K562 (cell line): ENCODE measurements around the gene CCNL2. TPM values are rescaled to one million over a fixed set of nuclear protein-coding genes. Genes with fewer than 3 reads are reported as not detected.
A peak's percentile ranks its signal among the peaks of the same experiment; 100 is the strongest.

Experiments used
- ATAC-seq: fragments of 200-7000 bp; cut with Tn5 transposase; 3 replicates; pipeline ENCODE4 v1.9.1; 2020; ENCODE audit warnings: moderate library complexity
- BruUV-seq: library from RNA; stranded (reverse); fragments of 400-500 nt; replicated peaks from 2 replicates; lab custom pipeline; 2021; lab: Mats Ljungman, UMichigan
- CTCF ChIA-PET: fragments of 300-600 bp; formaldehyde crosslinking; extraction: SDS; loops from one replicate; lab custom pipeline; 2021; ENCODE audit warnings: low intra/inter-chr PET ratio; lab: Yijun Ruan, JAX
- POLR2A ChIA-PET: fragments of 300-600, 350-650 bp; sonication (Branson Sonifier 250); formaldehyde crosslinking; extraction: SDS; loops from one replicate; lab custom pipeline; 2021; ENCODE audit warnings: antibody characterized with exemption, inconsistent platforms; lab: Yijun Ruan, JAX
- DNase-seq, 4 experiments: peaks; one replicate each; pipeline versions ENCODE4 v3.0.0 to v3.0.0-alpha.2; 2011 to 2018; ENCODE audit warnings: low spot score in 3 of 4, mixed read lengths in 3 of 4; ENCODE audit errors: extremely low read depth in 1 of 4
- FAIRE-seq: peaks from 2 replicates; lab custom pipeline; 2011; peaks lifted over from hg19 to GRCh38; lab: Jason Lieb, UNC
- H2AFZ ChIP-seq: 2 replicates; pipeline ENCODE4 v1.6.0; 2011; ENCODE audit warnings: low read depth, low read length, control low read depth, inconsistent platforms
- H3K27ac ChIP-seq: fragments of 200-600 bp; 3 replicates; pipeline ENCODE4 v1.8.0; 2011; ENCODE audit warnings: low read depth, mild to moderate bottlenecking, control low read depth, inconsistent platforms, low read length, moderate library complexity, mixed read lengths; ENCODE audit errors: extremely low read depth
- H3K27me3 ChIP-seq, 2 experiments: fragments of 300-600 bp in 1 of 2; 2 replicates in 1 of 2; 3 replicates in 1 of 2; pipeline versions ENCODE4 v1.6.0 to v1.8.0; 2011; ENCODE audit warnings: inconsistent platforms in 2 of 2, low read length in 2 of 2, mild to moderate bottlenecking in 1 of 2, mixed read lengths in 1 of 2, moderate library complexity in 1 of 2; ENCODE audit not compliant: control insufficient read depth in 2 of 2, insufficient read depth in 2 of 2
- H3K36me3 ChIP-seq: fragments of 300-600 bp; 3 replicates; pipeline ENCODE4 v1.8.0; 2011; ENCODE audit warnings: mild to moderate bottlenecking, low read length, inconsistent platforms; ENCODE audit not compliant: control insufficient read depth, insufficient read depth
- H3K4me1 ChIP-seq, 2 experiments: fragments of 200-600 bp in 1 of 2; replicated peaks in 1 of 2; 2 replicates in 1 of 2; 3 replicates in 1 of 2; pipeline versions ENCODE4 v1.5.1 to v1.8.0; 2011; ENCODE audit warnings: inconsistent platforms in 2 of 2, low read length in 2 of 2, mild to moderate bottlenecking in 1 of 2, mixed read lengths in 1 of 2, moderate library complexity in 1 of 2; ENCODE audit not compliant: control insufficient read depth in 2 of 2, insufficient read depth in 2 of 2
- H3K4me2 ChIP-seq: 2 replicates; pipeline ENCODE4 v1.6.1; 2011; ENCODE audit warnings: low read length, control low read depth, inconsistent platforms, mixed read lengths; ENCODE audit not compliant: insufficient read depth
- H3K4me3 ChIP-seq: fragments of 200-600 bp; sonication (generic), shearing (Covaris generic); 2 replicates; pipeline ENCODE4 v1.5.1; 2016; ENCODE audit warnings: control low read depth, inconsistent platforms
- H3K79me2 ChIP-seq: fragments of 200-600 bp; 3 replicates; pipeline ENCODE4 v1.8.0; 2011; ENCODE audit warnings: low read length, inconsistent platforms; ENCODE audit not compliant: control insufficient read depth, insufficient read depth
- H3K9ac ChIP-seq, 2 experiments: 2 replicates each; pipeline versions ENCODE4 v1.6.0 to v1.6.1; 2011; ENCODE audit warnings: low read depth in 2 of 2, low read length in 2 of 2, control low read depth in 1 of 2, inconsistent platforms in 1 of 2, mild to moderate bottlenecking in 1 of 2, mixed read lengths in 1 of 2; ENCODE audit not compliant: insufficient read depth in 1 of 2
- H3K9me1 ChIP-seq: one replicate; pipeline ENCODE4 v1.6.0; 2011; ENCODE audit warnings: inconsistent platforms, mild to moderate bottlenecking, low read length, moderate library complexity; ENCODE audit not compliant: control insufficient read depth, insufficient read depth
- H3K9me3 ChIP-seq: replicated peaks from 2 replicates; pipeline ENCODE4 v1.5.1; 2011; ENCODE audit warnings: low read depth, low read length, inconsistent platforms; ENCODE audit not compliant: control insufficient read depth, insufficient read depth
- H4K20me1 ChIP-seq: replicated peaks from 2 replicates; pipeline ENCODE4 v1.6.1; 2011; ENCODE audit warnings: low read length, inconsistent platforms, mixed read lengths; ENCODE audit not compliant: control insufficient read depth, insufficient read depth
- FUS ChIP-seq: fragments of 200-400 bp; formaldehyde crosslinking; optimal IDR thresholded peaks from 2 replicates; pipeline ENCODE3; 2017; ENCODE audit warnings: low read depth, low read length
- IFI16 ChIP-seq: fragments of 250-450 bp; sonication (Bioruptor Pico); IDR thresholded peaks from 2 replicates; pipeline ENCODE4 v2.1.2; 2022; ENCODE audit warnings: mild to moderate bottlenecking, inconsistent platforms
- NR2C1 ChIP-seq, 2 experiments: fragments of 450-650 bp; IDR thresholded peaks; 2 replicates each; pipeline ENCODE4 v1.6.1; 2017; ENCODE audit warnings: mild to moderate bottlenecking in 2 of 2, antibody characterized with exemption in 1 of 2, inconsistent platforms in 1 of 2, missing compliant biosample characterization in 1 of 2, missing genetic modification characterization in 1 of 2
- PCBP1 ChIP-seq: fragments of 200-400 bp; formaldehyde crosslinking; IDR thresholded peaks from 2 replicates; pipeline ENCODE4 v1.6.1; 2018; ENCODE audit warnings: mild to moderate bottlenecking, low read depth, low read length; ENCODE audit not compliant: poor library complexity, severe bottlenecking
- POLR2G ChIP-seq: fragments of 200-400 bp; formaldehyde crosslinking; IDR thresholded peaks from 2 replicates; pipeline ENCODE4 v1.6.1; 2017; ENCODE audit warnings: low read depth, mild to moderate bottlenecking, antibody characterized with exemption, low read length, moderate library complexity
- TAF1 ChIP-seq: IDR thresholded peaks from 2 replicates; pipeline ENCODE4 v1.6.1; 2011; ENCODE audit warnings: mild to moderate bottlenecking, low read length, moderate library complexity; ENCODE audit not compliant: insufficient read depth, control insufficient read depth, severe bottlenecking; ENCODE audit errors: extremely low read depth
- WGBS: fragments of 100-300 bp; shearing (Covaris generic); methylation state at CpG from one replicate; pipeline ENCODE4 v1.1.6; 2016; ENCODE audit warnings: low coverage, mixed read lengths; ENCODE audit not compliant: insufficient coverage; ENCODE audit errors: missing lambda C conversion rate; 5-methylcytosine and 5-hydroxymethylcytosine counted together
- in situ Hi-C: fragments of 300-500 bp; cut with MboI; formaldehyde crosslinking; loops from 4 replicates; pipeline ENCODE4 v1.15.0; 2018; ENCODE audit warnings: inconsistent platforms, mixed read lengths
- intact Hi-C: fragments of 100-400 bp; cut with micrococcal nuclease; formaldehyde crosslinking; loops from 2 replicates; pipeline ENCODE4 v1.14.2; 2022
- polyA plus RNA-seq, 8 experiments: library from polyadenylated mRNA; depleted of rRNA in 4 of 8; stranded (reverse) in 5 of 8; unstranded in 3 of 8; fragments of >200 nt; fragmentation: Nextera tagmentation in 2 of 8; fragmentation: Illumina TruSeq in 1 of 8; extraction: Ambion mirVana in 2 of 8; extraction: Trizol in 1 of 8; gene quantifications; 2 replicates each; pipeline versions ENCODE4 v1.2.1 to v1.2.3, GENCODE V29; 2011 to 2014; ENCODE audit warnings: inconsistent platforms in 1 of 8, missing spikeins in 1 of 8
- total RNA-seq, 7 experiments: library from RNA; depleted of rRNA in 6 of 7; stranded (reverse); fragments of >200 nt in 6 of 7; fragmentation: Illumina TruSeq in 2 of 7; extraction: Trizol in 2 of 7; gene quantifications; 2 replicates each; pipeline versions ENCODE4 v1.2.1 to v1.2.3, GENCODE V29; 2011 to 2021; ENCODE audit warnings: low replicate concordance in 1 of 7
- TF ChIP-seq, protein P1 (sequence below): fragments of 250-450 bp; sonication (Bioruptor Pico); IDR thresholded peaks from 2 replicates; pipeline ENCODE4 v1.8.0; 2021; ENCODE audit warnings: borderline replicate concordance, mild to moderate bottlenecking, moderate library complexity; ENCODE audit not compliant: poor library complexity, severe bottlenecking
- TF ChIP-seq, protein P2 (sequence below): conservative IDR thresholded peaks from 2 replicates; pipeline ENCODE4 v1.6.1; 2011; ENCODE audit warnings: low read depth, mild to moderate bottlenecking, low read length; ENCODE audit not compliant: control insufficient read depth
- TF ChIP-seq, protein P3 (sequence below): sonication (generic); formaldehyde crosslinking; IDR thresholded peaks from 2 replicates; pipeline ENCODE4 v1.9.0; 2022; ENCODE audit warnings: mild to moderate bottlenecking, missing genetic modification reagents
- TF ChIP-seq, protein P4 (sequence below): sonication (generic); formaldehyde crosslinking; IDR thresholded peaks from 2 replicates; pipeline ENCODE4 v1.8.1; 2023; ENCODE audit warnings: missing genetic modification reagents, mild to moderate bottlenecking, borderline replicate concordance

Gene CCNL2
- total and polyA plus RNA-seq, 9 of the 15 experiments (the other 6 are each of a cell fraction or from before 2014, with no cell fraction given) = 2.8 to 287 (median 94.5) TPM

DNA sequence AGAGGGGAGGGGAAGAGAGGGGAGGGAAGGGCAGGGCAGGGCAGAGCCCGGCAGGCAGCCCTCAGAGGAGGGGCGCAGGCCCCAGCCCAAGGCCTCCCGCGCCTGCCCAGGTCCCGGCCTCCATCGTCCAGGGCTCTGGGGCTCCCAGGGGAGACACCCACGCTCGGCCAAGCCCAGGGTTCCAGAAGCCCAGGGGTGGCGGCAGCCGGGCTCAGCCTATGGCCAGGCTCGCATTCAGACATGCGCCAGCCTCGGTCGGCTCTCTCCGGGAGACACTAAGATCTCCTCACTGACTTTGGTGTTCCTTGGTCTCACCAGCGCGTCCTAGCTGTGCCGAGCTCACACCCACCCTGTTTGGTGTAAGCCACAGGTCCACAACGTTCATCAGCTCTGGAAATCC lies 29.0 kb upstream of the CCNL2 start (continued):
- TF ChIP-seq FUS (no peak), TAF1 (no peak), NR2C1 (IDR thresholded peaks at IDR 0.05) (no peak), NR2C1 (tag; IDR thresholded peaks at IDR 0.05) (no peak), PCBP1 (peak; percentile 98), IFI16 (CRISPR knock-in tag) (no peak)
- TF ChIP-seq, protein P1, sequence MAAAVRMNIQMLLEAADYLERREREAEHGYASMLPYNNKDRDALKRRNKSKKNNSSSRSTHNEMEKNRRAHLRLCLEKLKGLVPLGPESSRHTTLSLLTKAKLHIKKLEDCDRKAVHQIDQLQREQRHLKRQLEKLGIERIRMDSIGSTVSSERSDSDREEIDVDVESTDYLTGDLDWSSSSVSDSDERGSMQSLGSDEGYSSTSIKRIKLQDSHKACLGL = no peak
- TF ChIP-seq, protein P2, sequence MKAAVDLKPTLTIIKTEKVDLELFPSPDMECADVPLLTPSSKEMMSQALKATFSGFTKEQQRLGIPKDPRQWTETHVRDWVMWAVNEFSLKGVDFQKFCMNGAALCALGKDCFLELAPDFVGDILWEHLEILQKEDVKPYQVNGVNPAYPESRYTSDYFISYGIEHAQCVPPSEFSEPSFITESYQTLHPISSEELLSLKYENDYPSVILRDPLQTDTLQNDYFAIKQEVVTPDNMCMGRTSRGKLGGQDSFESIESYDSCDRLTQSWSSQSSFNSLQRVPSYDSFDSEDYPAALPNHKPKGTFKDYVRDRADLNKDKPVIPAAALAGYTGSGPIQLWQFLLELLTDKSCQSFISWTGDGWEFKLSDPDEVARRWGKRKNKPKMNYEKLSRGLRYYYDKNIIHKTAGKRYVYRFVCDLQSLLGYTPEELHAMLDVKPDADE = no peak
- TF ChIP-seq, protein P3, sequence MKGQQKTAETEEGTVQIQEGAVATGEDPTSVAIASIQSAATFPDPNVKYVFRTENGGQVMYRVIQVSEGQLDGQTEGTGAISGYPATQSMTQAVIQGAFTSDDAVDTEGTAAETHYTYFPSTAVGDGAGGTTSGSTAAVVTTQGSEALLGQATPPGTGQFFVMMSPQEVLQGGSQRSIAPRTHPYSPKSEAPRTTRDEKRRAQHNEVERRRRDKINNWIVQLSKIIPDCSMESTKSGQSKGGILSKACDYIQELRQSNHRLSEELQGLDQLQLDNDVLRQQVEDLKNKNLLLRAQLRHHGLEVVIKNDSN = no peak

DNA sequence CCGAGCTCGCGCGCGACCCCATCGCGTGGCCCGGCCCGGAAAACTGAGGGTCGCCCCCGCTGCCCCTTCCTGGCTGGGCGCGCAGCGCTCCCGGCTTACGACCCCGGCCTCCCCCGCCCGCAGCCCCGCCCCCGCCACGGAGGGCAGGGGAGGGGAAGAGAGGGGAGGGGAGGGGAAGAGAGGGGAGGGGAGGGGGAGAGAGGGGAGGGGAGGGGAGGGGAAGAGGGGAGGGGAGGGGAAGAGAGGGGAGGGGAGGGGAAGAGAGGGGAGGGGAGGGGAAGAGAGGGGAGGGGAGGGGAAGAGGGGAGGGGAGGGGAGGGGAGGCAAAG lies 28.6 kb upstream of the CCNL2 start:
- Histone ChIP-seq H2AFZ (0 out of 2 replicates have a peak overlapping the region, but pooled peaks have one; percentile 4), H3K36me3 (no peaks in the 10 kb centered on the region), H3K9ac (peak overlapping the region in 1 of 2 experiments; percentile 75; a peak in 2 of 4 replicates), H3K9me1 (no peaks in the 10 kb centered on the region), H3K4me1 (peaks cover 19 to 61% of the 10 kb centered on the region in 2 experiments), H3K27me3 (no peaks in the 10 kb centered on the region), H4K20me1 (no peaks in the 10 kb centered on the region), H3K4me3 (peak overlapping the region; percentile 51), H3K27ac (no peak overlapping the region), H3K4me2 (peak overlapping the region; percentile 45; the same call in 1 of the 2 replicates), H3K9me3 (no peaks in the 10 kb centered on the region), H3K79me2 (no peaks in the 10 kb centered on the region)
- intact Hi-C loops (no loop called here), in situ Hi-C loops (no loop called here)
- ATAC-seq (no peak), DNase-seq (no peak), FAIRE-seq (no peak)
- POLR2A ChIA-PET = interaction anchor here (0.6 kb wide), 1 partner anchor 20 kb away, joined by 3 read pairs; no protein-coding TSS in a partner anchor
- no TSS peak for BruUV-seq
- 0% methylated on average over 4 of the region's 22 CpGs for WGBS
- CTCF ChIA-PET = no interaction called here
- TF ChIP-seq, protein P4, sequence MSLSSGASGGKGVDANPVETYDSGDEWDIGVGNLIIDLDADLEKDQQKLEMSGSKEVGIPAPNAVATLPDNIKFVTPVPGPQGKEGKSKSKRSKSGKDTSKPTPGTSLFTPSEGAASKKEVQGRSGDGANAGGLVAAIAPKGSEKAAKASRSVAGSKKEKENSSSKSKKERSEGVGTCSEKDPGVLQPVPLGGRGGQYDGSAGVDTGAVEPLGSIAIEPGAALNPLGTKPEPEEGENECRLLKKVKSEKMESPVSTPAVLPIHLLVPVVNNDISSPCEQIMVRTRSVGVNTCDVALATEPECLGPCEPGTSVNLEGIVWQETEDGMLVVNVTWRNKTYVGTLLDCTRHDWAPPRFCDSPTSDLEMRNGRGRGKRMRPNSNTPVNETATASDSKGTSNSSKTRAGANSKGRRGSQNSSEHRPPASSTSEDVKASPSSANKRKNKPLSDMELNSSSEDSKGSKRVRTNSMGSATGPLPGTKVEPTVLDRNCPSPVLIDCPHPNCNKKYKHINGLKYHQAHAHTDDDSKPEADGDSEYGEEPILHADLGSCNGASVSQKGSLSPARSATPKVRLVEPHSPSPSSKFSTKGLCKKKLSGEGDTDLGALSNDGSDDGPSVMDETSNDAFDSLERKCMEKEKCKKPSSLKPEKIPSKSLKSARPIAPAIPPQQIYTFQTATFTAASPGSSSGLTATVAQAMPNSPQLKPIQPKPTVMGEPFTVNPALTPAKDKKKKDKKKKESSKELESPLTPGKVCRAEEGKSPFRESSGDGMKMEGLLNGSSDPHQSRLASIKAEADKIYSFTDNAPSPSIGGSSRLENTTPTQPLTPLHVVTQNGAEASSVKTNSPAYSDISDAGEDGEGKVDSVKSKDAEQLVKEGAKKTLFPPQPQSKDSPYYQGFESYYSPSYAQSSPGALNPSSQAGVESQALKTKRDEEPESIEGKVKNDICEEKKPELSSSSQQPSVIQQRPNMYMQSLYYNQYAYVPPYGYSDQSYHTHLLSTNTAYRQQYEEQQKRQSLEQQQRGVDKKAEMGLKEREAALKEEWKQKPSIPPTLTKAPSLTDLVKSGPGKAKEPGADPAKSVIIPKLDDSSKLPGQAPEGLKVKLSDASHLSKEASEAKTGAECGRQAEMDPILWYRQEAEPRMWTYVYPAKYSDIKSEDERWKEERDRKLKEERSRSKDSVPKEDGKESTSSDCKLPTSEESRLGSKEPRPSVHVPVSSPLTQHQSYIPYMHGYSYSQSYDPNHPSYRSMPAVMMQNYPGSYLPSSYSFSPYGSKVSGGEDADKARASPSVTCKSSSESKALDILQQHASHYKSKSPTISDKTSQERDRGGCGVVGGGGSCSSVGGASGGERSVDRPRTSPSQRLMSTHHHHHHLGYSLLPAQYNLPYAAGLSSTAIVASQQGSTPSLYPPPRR = no peak
- 0 out of 2 replicates have a peak, but pooled peaks have one; percentile 5 for TF ChIP-seq POLR2G
